GM20000 (cell line): Measurements from ENCODE around the gene PIEZO1.
"Not testable (repeated sequence)": the region's sequence is repeated elsewhere in the genome, so short reads cannot be mapped to it uniquely, and the experiment has no call there.

ENCODE experiments used
- DNase-seq: peaks from one replicate; pipeline ENCODE4 v3.0.0; 2012; ENCODE audit warnings: low spot score
- TF ChIP-seq, protein P1 (sequence below): IDR thresholded peaks from 2 replicates; pipeline ENCODE4 v1.5.1; 2012; ENCODE audit warnings: mild to moderate bottlenecking, control low read depth; ENCODE audit errors: extremely low read depth, missing control alignments

Gene PIEZO1

DNA sequence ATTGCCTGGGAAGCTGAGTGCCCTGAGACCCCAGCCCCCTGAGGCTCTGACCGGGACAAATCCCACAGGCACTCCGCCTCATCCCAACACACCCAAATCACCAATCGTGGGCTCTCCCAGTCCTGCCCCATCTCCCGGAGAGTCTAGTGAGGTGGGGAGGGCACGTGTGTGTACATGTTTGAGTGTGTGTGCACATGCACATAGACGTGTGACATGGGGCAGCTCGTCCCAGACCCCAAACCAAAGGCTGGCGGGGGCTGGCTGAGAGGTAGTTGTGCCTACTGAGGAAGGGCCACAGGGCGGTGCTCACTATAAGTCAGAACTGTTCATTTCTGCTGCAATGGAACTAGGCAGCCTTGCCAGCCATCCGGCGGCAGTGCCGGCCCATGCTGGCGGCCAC, 107.3 kb downstream of the PIEZO1 start:
- TF ChIP-seq, protein P1, sequence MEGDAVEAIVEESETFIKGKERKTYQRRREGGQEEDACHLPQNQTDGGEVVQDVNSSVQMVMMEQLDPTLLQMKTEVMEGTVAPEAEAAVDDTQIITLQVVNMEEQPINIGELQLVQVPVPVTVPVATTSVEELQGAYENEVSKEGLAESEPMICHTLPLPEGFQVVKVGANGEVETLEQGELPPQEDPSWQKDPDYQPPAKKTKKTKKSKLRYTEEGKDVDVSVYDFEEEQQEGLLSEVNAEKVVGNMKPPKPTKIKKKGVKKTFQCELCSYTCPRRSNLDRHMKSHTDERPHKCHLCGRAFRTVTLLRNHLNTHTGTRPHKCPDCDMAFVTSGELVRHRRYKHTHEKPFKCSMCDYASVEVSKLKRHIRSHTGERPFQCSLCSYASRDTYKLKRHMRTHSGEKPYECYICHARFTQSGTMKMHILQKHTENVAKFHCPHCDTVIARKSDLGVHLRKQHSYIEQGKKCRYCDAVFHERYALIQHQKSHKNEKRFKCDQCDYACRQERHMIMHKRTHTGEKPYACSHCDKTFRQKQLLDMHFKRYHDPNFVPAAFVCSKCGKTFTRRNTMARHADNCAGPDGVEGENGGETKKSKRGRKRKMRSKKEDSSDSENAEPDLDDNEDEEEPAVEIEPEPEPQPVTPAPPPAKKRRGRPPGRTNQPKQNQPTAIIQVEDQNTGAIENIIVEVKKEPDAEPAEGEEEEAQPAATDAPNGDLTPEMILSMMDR, result no peak
- no peak for DNase-seq

DNA sequence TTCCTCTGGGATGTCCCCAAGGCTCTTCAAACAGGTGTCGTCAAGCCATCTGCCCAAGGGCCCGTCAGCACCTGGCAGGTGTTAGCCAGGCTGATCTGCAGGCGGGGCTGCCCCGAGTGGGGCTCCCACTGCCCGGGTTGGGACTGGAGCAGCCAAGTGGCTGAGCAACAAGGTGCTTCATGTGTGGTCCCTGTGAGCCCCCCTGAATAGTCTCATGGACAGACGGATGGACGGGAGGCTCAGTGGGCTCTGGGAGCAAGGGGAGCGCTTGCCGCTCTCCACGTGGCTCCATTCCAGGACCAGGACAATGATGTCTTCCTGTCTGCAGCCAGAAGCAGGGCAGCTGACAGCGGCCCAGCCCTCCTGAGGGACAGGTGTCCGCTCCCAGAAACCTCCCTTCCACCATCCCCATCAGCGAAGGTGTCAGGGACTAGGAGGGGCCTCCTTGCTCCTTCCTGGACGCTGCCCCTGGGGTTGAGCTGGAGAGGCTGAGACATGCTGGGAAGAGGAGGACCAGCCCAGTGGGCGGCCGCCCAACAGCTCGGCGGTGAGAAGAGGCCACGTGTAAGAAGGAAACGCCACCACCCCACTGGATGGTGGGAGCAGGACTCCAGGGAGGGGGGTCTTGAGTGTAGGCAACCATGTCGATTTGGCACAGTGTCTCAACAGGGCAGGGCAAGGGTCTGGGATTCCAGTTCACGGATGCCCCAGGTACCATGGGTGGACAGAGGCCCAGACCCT, 108.3 kb downstream of the PIEZO1 start:
- no peak for DNase-seq

DNA sequence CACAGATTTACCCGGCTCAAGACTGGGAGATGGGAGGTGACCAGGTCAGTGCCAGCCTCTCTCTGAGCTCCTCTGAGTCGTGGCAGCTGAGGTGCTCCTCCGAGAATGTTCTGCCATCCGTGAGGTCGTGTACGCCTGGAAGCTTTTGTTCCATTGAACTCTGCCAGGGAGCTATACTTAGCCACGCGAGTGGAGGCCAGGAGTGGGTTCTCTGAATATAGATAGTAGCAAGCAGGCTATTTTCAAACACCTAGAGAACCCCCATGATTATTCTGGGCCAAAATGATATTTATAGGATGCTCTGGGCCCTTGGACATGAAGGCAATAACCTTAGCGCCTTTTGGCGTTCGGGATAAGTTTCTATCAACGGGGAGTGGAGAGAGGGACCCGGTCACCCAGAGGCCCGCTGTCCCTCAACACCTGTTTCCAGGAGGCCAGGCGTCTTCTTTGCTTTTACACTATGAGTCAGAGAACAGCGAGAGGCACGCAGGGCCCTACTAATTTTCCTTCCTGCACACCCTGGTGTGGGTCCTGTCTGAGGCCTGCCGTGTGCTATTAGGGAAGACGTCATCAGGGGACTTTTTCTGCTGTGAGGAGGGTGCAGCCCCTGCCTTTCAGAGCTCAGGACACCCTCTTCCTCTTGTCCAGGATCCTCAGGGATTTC, 111.2 kb downstream of the PIEZO1 start:
- TF ChIP-seq, protein P1, result no peak
- peak; percentile 64 for DNase-seq

More for the DNA sequence above, 108.3 kb downstream of the PIEZO1 start:
- TF ChIP-seq, protein P1, result no peak

DNA sequence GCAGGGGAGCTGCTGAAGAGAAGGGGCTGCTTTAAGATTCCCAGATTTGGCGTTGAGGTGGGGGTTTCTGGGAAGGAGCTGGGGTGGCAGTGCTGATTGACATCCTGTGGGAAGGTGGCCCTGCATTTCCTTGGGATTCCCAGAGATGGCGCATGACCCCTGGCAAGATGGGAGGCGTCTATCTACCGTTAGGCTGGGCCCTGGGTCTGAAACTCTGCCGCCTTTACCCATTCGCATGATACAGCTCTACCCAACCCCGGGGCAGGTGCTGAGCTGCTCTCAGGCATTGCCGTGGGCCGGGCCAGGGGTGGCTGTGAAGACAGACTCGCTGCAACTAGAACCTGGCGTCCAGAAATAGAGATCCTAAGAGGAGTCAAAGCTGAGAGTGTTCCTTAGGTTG, 112.2 kb downstream of the PIEZO1 start:
- DNase-seq, result no peak
- TF ChIP-seq, protein P1, result no peak

DNA sequence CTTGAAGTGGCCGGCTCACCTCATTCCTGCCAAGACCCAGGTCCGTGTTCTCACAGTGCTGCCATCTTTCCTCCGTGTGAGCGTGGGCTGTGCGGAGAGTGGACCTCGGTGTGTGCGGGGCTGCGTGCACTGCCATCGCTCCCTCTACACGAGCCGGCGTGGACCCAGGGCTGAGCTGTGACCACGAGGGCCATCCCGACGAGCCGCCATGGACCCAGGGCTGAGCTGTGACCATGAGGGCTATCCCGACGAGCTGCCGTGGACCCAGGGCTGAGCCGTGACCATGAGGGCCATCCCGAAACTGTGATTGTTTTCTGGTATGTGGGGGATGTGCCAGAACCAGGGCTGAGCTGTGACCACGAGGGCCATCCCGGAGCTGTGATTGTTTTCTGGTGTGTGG, 113.2 kb downstream of the PIEZO1 start:
- TF ChIP-seq, protein P1, result no peak
- no peak for DNase-seq

DNA sequence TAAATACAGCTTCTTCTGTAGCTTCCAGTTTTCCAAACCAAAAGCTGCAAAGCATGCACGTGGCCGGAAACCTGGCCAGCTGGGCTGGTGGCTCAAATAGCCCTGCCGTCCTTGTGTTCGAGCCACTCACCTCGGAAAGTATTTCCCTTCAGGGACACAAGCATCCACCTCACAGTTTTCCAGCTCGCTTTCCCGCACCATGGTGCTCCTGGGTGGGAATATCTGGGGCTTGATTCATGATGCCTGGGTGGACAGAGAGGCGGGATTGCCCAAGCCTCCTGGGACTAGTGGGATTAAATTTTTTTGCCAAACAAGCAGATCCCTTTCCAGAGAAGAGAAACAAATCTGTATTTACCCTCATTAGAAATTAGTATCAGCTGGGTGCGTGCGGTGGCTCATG, 115.0 kb downstream of the PIEZO1 start:
- no peak for DNase-seq
- TF ChIP-seq, protein P1, result no peak

DNA sequence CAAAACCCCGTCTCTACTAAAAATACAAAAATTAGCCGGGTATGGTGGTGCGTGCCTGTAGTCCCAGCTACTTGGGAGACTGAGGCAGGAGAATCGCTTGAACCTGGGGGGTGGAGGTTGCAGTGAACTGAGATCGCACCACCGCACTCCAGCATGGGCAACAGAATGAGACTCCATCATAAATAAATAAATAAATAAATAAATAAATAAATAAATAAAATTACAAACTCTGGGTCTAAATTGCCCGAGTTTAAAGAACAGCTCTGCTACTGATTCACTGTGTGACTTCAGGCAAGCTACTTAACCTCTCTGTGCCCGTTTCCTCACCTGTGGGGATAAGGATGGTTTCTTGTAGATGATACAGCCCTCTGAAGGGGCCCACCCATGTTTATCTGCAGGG, 115.5 kb downstream of the PIEZO1 start:
- not testable (repeated sequence) for DNase-seq
